ENCODE results near the gene TDRD12.

Gene TDRD12

GRCh38 chr19:32748497-32748896, 28.9 kb downstream of the TDRD12 start:
- Histone ChIP-seq H3K36me3 (ENCODE audit: insufficient read depth) (no peaks in the 10 kb centered on the region), H3K79me2 (ENCODE audit: insufficient read depth, low read depth) (no peaks in the 10 kb centered on the region), H3K4me3 (IDR thresholded peaks at IDR 0.05; ENCODE audit: insufficient read depth, low read depth, low read length) (no peak overlapping the region), H3K4me1 (ENCODE audit: low read depth, poor library complexity, severe bottlenecking) (peaks cover 34% of the 10 kb centered on the region), H2AFZ (ENCODE audit: low read depth) (no peak overlapping the region), H3K27me3 (ENCODE audit: insufficient read depth, low read depth) (no peaks in the 10 kb centered on the region), H4K20me1 (ENCODE audit: insufficient read depth) (no peaks in the 10 kb centered on the region), H3K27ac (no peak overlapping the region), H3K9ac (no peak overlapping the region), H3K4me2 (no peak overlapping the region)
- TF ChIP-seq, protein P1, sequence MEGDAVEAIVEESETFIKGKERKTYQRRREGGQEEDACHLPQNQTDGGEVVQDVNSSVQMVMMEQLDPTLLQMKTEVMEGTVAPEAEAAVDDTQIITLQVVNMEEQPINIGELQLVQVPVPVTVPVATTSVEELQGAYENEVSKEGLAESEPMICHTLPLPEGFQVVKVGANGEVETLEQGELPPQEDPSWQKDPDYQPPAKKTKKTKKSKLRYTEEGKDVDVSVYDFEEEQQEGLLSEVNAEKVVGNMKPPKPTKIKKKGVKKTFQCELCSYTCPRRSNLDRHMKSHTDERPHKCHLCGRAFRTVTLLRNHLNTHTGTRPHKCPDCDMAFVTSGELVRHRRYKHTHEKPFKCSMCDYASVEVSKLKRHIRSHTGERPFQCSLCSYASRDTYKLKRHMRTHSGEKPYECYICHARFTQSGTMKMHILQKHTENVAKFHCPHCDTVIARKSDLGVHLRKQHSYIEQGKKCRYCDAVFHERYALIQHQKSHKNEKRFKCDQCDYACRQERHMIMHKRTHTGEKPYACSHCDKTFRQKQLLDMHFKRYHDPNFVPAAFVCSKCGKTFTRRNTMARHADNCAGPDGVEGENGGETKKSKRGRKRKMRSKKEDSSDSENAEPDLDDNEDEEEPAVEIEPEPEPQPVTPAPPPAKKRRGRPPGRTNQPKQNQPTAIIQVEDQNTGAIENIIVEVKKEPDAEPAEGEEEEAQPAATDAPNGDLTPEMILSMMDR (conservative IDR thresholded peaks at IDR 0.05; ENCODE audit: low read depth, low read length), result no peak

- H3K36me3 ChIP-seq (ENCODE audit: insufficient read depth), result no peaks in the 10 kb centered on the region
These were observed 29.4 kb downstream of the TDRD12 start for GRCh38 chr19:32748948-32749347.

GRCh38 chr19:32749361-32749760, 29.8 kb downstream of the TDRD12 start:
- H3K4me3 ChIP-seq (IDR thresholded peaks at IDR 0.05; ENCODE audit: insufficient read depth, low read depth, low read length), result no peak overlapping the region
- no peak overlapping the region for H2AFZ ChIP-seq (ENCODE audit: low read depth)
- H3K79me2 ChIP-seq (ENCODE audit: insufficient read depth, low read depth), result no peaks in the 10 kb centered on the region
- H3K4me1 ChIP-seq (ENCODE audit: low read depth, poor library complexity, severe bottlenecking), result peaks cover 34% of the 10 kb centered on the region
- H3K36me3 ChIP-seq (ENCODE audit: insufficient read depth), result no peaks in the 10 kb centered on the region
- H4K20me1 ChIP-seq (ENCODE audit: insufficient read depth), result no peaks in the 10 kb centered on the region
- H3K9ac ChIP-seq, result no peak overlapping the region
- TF ChIP-seq, protein P1 (conservative IDR thresholded peaks at IDR 0.05; ENCODE audit: low read depth, low read length), result no peak
- H3K27ac ChIP-seq, result no peak overlapping the region
- H3K4me2 ChIP-seq, result no peak overlapping the region
- no peaks in the 10 kb centered on the region for H3K27me3 ChIP-seq (ENCODE audit: insufficient read depth, low read depth)

More at GRCh38 chr19:32748948-32749347, 29.4 kb downstream of the TDRD12 start:
- no peaks in the 10 kb centered on the region for H3K79me2 ChIP-seq (ENCODE audit: insufficient read depth, low read depth)
- H3K27me3 ChIP-seq (ENCODE audit: insufficient read depth, low read depth), result no peaks in the 10 kb centered on the region
- H3K27ac ChIP-seq, result no peak overlapping the region
- no peak overlapping the region for H3K9ac ChIP-seq
- H3K4me1 ChIP-seq (ENCODE audit: low read depth, poor library complexity, severe bottlenecking), result peaks cover 34% of the 10 kb centered on the region
- TF ChIP-seq, protein P1 (conservative IDR thresholded peaks at IDR 0.05; ENCODE audit: low read depth, low read length), result no peak
- H4K20me1 ChIP-seq (ENCODE audit: insufficient read depth), result no peaks in the 10 kb centered on the region
- no peak overlapping the region for H3K4me3 ChIP-seq (IDR thresholded peaks at IDR 0.05; ENCODE audit: insufficient read depth, low read depth, low read length)
- no peak overlapping the region for H3K4me2 ChIP-seq
- H2AFZ ChIP-seq (ENCODE audit: low read depth), result no peak overlapping the region

GRCh38 chr19:32750441-32751055, 31.0 kb downstream of the TDRD12 start:
- H3K4me2 ChIP-seq, result no peak overlapping the region
- no peaks in the 10 kb centered on the region for H4K20me1 ChIP-seq (ENCODE audit: insufficient read depth)
- H3K36me3 ChIP-seq (ENCODE audit: insufficient read depth), result no peaks in the 10 kb centered on the region
- no peaks in the 10 kb centered on the region for H3K79me2 ChIP-seq (ENCODE audit: insufficient read depth, low read depth)
- no peak overlapping the region for H3K9ac ChIP-seq
- no peaks in the 10 kb centered on the region for H3K27me3 ChIP-seq (ENCODE audit: insufficient read depth, low read depth)
- no peak overlapping the region for H3K27ac ChIP-seq
- peaks cover 25% of the 10 kb centered on the region for H3K4me1 ChIP-seq (ENCODE audit: low read depth, poor library complexity, severe bottlenecking)
- no peak overlapping the region for H2AFZ ChIP-seq (ENCODE audit: low read depth)
- TF ChIP-seq, protein P1 (conservative IDR thresholded peaks at IDR 0.05; ENCODE audit: low read depth, low read length), result no peak
- H3K4me3 ChIP-seq (IDR thresholded peaks at IDR 0.05; ENCODE audit: insufficient read depth, low read depth, low read length), result no peak overlapping the region
